ENCODE results near the gene NUDT1. TPM values are rescaled to one million over a fixed set of nuclear protein-coding genes. Genes with fewer than 3 reads are reported as not detected.

Gene NUDT1
- total and polyA plus RNA-seq, 2 donors (not counting 3 experiments of a cell fraction or from before 2014, with no cell fraction given): 23.9 to 25.9 TPM

DNA sequence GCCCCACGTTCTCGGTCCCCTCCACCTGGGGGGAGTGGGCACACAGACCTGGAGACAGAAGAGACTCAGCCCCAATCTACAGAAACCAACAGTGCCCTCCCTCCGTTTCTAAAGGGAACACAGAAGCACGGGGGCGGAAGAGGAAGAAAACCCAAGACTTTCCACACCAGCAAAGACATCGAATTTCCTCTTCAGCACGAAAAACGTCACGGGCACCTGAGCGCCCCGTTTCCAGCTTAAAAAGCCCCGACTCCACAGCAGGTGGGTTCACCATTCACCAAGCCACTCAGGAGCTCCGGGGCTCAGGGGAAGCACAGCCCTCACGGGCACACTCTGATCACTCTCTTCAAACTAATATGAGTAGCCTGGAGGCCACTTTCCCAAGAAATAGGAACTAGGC is 19.6 kb downstream of the NUDT1 start:
- CTCF ChIA-PET: interaction anchor here (0.8 to 2.8 kb wide), 2 partner anchors 13 to 86 kb away, joined by 5 to 10 read pairs; no protein-coding TSS in a partner anchor
- BruUV-seq (replicated peaks): no TSS peak

More for the DNA sequence above, 19.6 kb downstream of the NUDT1 start:
- Histone ChIP-seq H3K36me3 (ENCODE audit: control insufficient read depth in 2 of 2, extremely low read depth in 1 of 2, insufficient read depth in 2 of 2, low read length in 2 of 2) (peaks cover 0 to 16% of the 10 kb centered on the region in 2 experiments), H3K9me1 (replicated peaks; ENCODE audit: control insufficient read depth, extremely low read depth, insufficient read depth, low read length) (no peaks in the 10 kb centered on the region), H3K4me3 (replicated peaks in 1 of 3; ENCODE audit: insufficient read depth in 1 of 3, low read depth in 1 of 3, low read length in 3 of 3) (no peak overlapping the region), H3K4me1 (ENCODE audit: control insufficient read depth, extremely low read depth, insufficient read depth, low read length) (no peaks in the 10 kb centered on the region), H3K79me2 (ENCODE audit: control insufficient read depth, insufficient read depth, low read length) (no peaks in the 10 kb centered on the region), H3K9me3 (replicated peaks; ENCODE audit: control insufficient read depth, insufficient read depth, low read length) (no peaks in the 10 kb centered on the region), H3K4me2 (ENCODE audit: insufficient read depth, low read length) (no peak overlapping the region), H3K9ac (replicated peaks; ENCODE audit: extremely low read depth, insufficient read depth, low read length) (no peak overlapping the region), H3K27ac (ENCODE audit: insufficient read depth, low read depth, low read length) (no peak overlapping the region), H2AFZ (ENCODE audit: low read depth, low read length) (no peak overlapping the region), H3K27me3 (ENCODE audit: control insufficient read depth in 2 of 2, insufficient read depth in 2 of 2, low read length in 2 of 2) (no peaks in the 10 kb centered on the region), H4K20me1 (replicated peaks; ENCODE audit: control insufficient read depth, extremely low read depth, insufficient read depth, low read length) (no peaks in the 10 kb centered on the region)
- intact Hi-C loops (cut with micrococcal nuclease) (no loop called here), dilution Hi-C loops (cut with MboI; ENCODE audit: extremely low pct_ligation_motif_present, low sequenced_read_pairs) (no loop called here)
- no peak for TF ChIP-seq FOS (IDR thresholded peaks at IDR 0.05; ENCODE audit: borderline replicate concordance, insufficient read depth, low read length)
- TF ChIP-seq, protein P1, sequence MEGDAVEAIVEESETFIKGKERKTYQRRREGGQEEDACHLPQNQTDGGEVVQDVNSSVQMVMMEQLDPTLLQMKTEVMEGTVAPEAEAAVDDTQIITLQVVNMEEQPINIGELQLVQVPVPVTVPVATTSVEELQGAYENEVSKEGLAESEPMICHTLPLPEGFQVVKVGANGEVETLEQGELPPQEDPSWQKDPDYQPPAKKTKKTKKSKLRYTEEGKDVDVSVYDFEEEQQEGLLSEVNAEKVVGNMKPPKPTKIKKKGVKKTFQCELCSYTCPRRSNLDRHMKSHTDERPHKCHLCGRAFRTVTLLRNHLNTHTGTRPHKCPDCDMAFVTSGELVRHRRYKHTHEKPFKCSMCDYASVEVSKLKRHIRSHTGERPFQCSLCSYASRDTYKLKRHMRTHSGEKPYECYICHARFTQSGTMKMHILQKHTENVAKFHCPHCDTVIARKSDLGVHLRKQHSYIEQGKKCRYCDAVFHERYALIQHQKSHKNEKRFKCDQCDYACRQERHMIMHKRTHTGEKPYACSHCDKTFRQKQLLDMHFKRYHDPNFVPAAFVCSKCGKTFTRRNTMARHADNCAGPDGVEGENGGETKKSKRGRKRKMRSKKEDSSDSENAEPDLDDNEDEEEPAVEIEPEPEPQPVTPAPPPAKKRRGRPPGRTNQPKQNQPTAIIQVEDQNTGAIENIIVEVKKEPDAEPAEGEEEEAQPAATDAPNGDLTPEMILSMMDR (IDR thresholded peaks at IDR 0.05; ENCODE audit: extremely low read depth in 1 of 2, insufficient read depth in 1 of 2, low read depth in 1 of 2, low read length in 2 of 2): no peak
- TF ChIP-seq POLR2A (IDR thresholded peaks at IDR 0.05; ENCODE audit: low read depth, low read length): no peak
- TF ChIP-seq EZH2 (IDR thresholded peaks at IDR 0.05; ENCODE audit: borderline replicate concordance, low read depth, low read length, severe bottlenecking): no peak
- TF ChIP-seq, protein P2, sequence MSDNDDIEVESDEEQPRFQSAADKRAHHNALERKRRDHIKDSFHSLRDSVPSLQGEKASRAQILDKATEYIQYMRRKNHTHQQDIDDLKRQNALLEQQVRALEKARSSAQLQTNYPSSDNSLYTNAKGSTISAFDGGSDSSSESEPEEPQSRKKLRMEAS (IDR thresholded peaks at IDR 0.05; ENCODE audit: insufficient read depth, insufficient read length): no peak
- TF ChIP-seq GATA2 (IDR thresholded peaks at IDR 0.05; ENCODE audit: insufficient read depth, insufficient read length, low read depth, low read length): no peak
- TF ChIP-seq POLR2AphosphoS5 (IDR thresholded peaks at IDR 0.05; ENCODE audit: insufficient read depth, low read depth, low read length): no peak
- no peak for TF ChIP-seq MYC (IDR thresholded peaks at IDR 0.05; ENCODE audit: low read depth, low read length)
- TF ChIP-seq JUN (IDR thresholded peaks at IDR 0.05; ENCODE audit: borderline replicate concordance, insufficient read depth, insufficient read length, low read depth): no peak
- POLR2A ChIA-PET: no interaction called here
- FAIRE-seq (no peak), DNase-seq (ENCODE audit: low read depth, low spot score) (no peak)

Measured in endothelial cell of umbilical vein (primary cell).